WTC11 (cell line): ENCODE data around the gene PTPRG.

Experiments used
- MAX ChIP-seq: sonication (generic); formaldehyde crosslinking; IDR thresholded peaks from 2 replicates; pipeline ENCODE4 v1.8.0; 2022; ENCODE audit warnings: mild to moderate bottlenecking, missing genetic modification reagents
- NFYB ChIP-seq: sonication (generic); formaldehyde crosslinking; conservative IDR thresholded peaks from 2 replicates; pipeline ENCODE4 v1.8.0; 2022; ENCODE audit warnings: low read depth, missing genetic modification reagents
- TEAD4 ChIP-seq: sonication (generic); formaldehyde crosslinking; IDR thresholded peaks from 2 replicates; pipeline ENCODE4 v1.8.0; 2022; ENCODE audit warnings: mild to moderate bottlenecking, missing genetic modification reagents
- ZNF121 ChIP-seq: sonication (generic); formaldehyde crosslinking; IDR thresholded peaks from 2 replicates; pipeline ENCODE4 v1.8.0; 2023; ENCODE audit warnings: missing genetic modification reagents
- TF ChIP-seq, protein P1 (sequence below): sonication (generic); formaldehyde crosslinking; IDR thresholded peaks from 2 replicates; pipeline ENCODE4 v1.8.0; 2022; ENCODE audit warnings: mild to moderate bottlenecking, missing genetic modification reagents
- TF ChIP-seq, protein P2 (sequence below): sonication (generic); formaldehyde crosslinking; IDR thresholded peaks from 2 replicates; pipeline ENCODE4 v1.8.1; 2022; ENCODE audit warnings: mild to moderate bottlenecking, missing genetic modification reagents, moderate library complexity, borderline replicate concordance
- TF ChIP-seq, protein P3 (sequence below): fragments of 200-600 bp; IDR thresholded peaks from 2 replicates; pipeline ENCODE4 v1.8.0; 2022; ENCODE audit warnings: antibody characterized with exemption

GRCh38 chr3:62139957-62140356 is 578.6 kb downstream of the PTPRG start:
- TF ChIP-seq NFYB (CRISPR knock-in tag), result no peak
- TF ChIP-seq, protein P1, sequence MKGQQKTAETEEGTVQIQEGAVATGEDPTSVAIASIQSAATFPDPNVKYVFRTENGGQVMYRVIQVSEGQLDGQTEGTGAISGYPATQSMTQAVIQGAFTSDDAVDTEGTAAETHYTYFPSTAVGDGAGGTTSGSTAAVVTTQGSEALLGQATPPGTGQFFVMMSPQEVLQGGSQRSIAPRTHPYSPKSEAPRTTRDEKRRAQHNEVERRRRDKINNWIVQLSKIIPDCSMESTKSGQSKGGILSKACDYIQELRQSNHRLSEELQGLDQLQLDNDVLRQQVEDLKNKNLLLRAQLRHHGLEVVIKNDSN, result no peak
- TF ChIP-seq, protein P2, sequence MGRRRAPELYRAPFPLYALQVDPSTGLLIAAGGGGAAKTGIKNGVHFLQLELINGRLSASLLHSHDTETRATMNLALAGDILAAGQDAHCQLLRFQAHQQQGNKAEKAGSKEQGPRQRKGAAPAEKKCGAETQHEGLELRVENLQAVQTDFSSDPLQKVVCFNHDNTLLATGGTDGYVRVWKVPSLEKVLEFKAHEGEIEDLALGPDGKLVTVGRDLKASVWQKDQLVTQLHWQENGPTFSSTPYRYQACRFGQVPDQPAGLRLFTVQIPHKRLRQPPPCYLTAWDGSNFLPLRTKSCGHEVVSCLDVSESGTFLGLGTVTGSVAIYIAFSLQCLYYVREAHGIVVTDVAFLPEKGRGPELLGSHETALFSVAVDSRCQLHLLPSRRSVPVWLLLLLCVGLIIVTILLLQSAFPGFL (CRISPR knock-in tag), result no peak
- TF ChIP-seq, protein P3, sequence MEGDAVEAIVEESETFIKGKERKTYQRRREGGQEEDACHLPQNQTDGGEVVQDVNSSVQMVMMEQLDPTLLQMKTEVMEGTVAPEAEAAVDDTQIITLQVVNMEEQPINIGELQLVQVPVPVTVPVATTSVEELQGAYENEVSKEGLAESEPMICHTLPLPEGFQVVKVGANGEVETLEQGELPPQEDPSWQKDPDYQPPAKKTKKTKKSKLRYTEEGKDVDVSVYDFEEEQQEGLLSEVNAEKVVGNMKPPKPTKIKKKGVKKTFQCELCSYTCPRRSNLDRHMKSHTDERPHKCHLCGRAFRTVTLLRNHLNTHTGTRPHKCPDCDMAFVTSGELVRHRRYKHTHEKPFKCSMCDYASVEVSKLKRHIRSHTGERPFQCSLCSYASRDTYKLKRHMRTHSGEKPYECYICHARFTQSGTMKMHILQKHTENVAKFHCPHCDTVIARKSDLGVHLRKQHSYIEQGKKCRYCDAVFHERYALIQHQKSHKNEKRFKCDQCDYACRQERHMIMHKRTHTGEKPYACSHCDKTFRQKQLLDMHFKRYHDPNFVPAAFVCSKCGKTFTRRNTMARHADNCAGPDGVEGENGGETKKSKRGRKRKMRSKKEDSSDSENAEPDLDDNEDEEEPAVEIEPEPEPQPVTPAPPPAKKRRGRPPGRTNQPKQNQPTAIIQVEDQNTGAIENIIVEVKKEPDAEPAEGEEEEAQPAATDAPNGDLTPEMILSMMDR, result no peak
- TF ChIP-seq TEAD4 (CRISPR knock-in tag), result no peak
- TF ChIP-seq ZNF121 (CRISPR knock-in tag), result no peak
- no peak for TF ChIP-seq MAX (CRISPR knock-in tag)
